Activated CD8-positive, alpha-beta T cell treated with anti-CD3 and anti-CD28 coated beads for 36 hours (primary cell): ENCODE measurements around the gene OR9Q1. TPM values are rescaled to one million over a fixed set of nuclear protein-coding genes. Genes with fewer than 3 reads are reported as not detected.
"Not testable (repeated sequence)": the region's sequence is repeated elsewhere in the genome, so short reads cannot be mapped to it uniquely, and the experiment has no call there.

Experiments used
- ATAC-seq: fragments of 200-7000 bp; cut with Tn5 transposase; one replicate; pipeline ENCODE4 v1.10.0; 2021; ENCODE audit warnings: mild to moderate bottlenecking, moderate library complexity
- CTCF ChIA-PET: fragments of 350-600 bp; sonication (Branson Sonifier 250); formaldehyde crosslinking; loops from one replicate; lab custom pipeline; 2021; ENCODE audit warnings: antibody characterized with exemption; lab: Charles Lee
- POLR2A ChIA-PET: fragments of 350-600 bp; sonication (Branson Sonifier 250); formaldehyde crosslinking; loops from one replicate; lab custom pipeline; 2021; ENCODE audit warnings: antibody characterized with exemption; lab: Charles Lee
- DNase-seq: peaks from one replicate; pipeline ENCODE4 v3.0.0-alpha.2; 2020
- H3K27ac Mint-ChIP-seq: one replicate; pipeline ENCODE4 v1.8.0; 2021; ENCODE audit warnings: mild to moderate bottlenecking, mixed read lengths
- H3K27me3 Mint-ChIP-seq: one replicate; pipeline ENCODE4 v1.8.0; 2021; ENCODE audit warnings: mixed read lengths
- H3K36me3 Mint-ChIP-seq: one replicate; pipeline ENCODE4 v1.8.0; 2021; ENCODE audit warnings: low read depth, mixed read lengths
- H3K4me1 Mint-ChIP-seq: one replicate; pipeline ENCODE4 v1.8.0; 2021; ENCODE audit warnings: low read depth, mixed read lengths
- H3K4me3 Mint-ChIP-seq: one replicate; pipeline ENCODE4 v1.8.0; 2021; ENCODE audit warnings: mild to moderate bottlenecking, moderate library complexity, mixed read lengths
- H3K9me3 Mint-ChIP-seq: one replicate; pipeline ENCODE4 v1.8.0; 2021; ENCODE audit warnings: mixed read lengths
- CTCF ChIP-seq: fragments of 200-600 bp; IDR thresholded peaks from one replicate; pipeline ENCODE4 v1.8.0; 2022; ENCODE audit warnings: antibody characterized with exemption, mild to moderate bottlenecking
- intact Hi-C: fragments of 100-400 bp; cut with micrococcal nuclease; formaldehyde crosslinking; loops from one replicate; pipeline ENCODE4 v1.10.0; 2022
- total RNA-seq, 2 experiments: library from RNA; stranded (reverse); gene quantifications; one replicate each; pipeline ENCODE4 v1.2.3, GENCODE V29; 2021

The OR9Q1 gene
- total RNA-seq, 2 experiments from 2014 or later = not detected

- ATAC-seq = no peak
- no peak within 1 kb of the TSS for H3K4me3 Mint-ChIP-seq
- H3K4me1 Mint-ChIP-seq = no peaks in the 10 kb centered on the region
- no peak within 1 kb of the TSS for H3K27ac Mint-ChIP-seq
- no peaks in the 10 kb centered on the region for H3K36me3 Mint-ChIP-seq
- no peaks in the 10 kb centered on the region for H3K9me3 Mint-ChIP-seq
- no peak for DNase-seq
- CTCF ChIA-PET = no interaction called here
- peaks cover 17% of the 10 kb centered on the region for H3K27me3 Mint-ChIP-seq
- POLR2A ChIA-PET = no interaction called here
- intact Hi-C loops = no loop called here
- TF ChIP-seq CTCF = no peak
These were observed 180.4 kb downstream of the OR9Q1 start, which contains the start of gene OR1S2 for GRCh38 chr11:58204042-58204441. Gene OR1S2 (minus strand): TSS chr11:58204142. CDS start chr11:58204142, 0 bp downstream.

GRCh38 chr11:58212420-58212819, 188.7 kb downstream of the OR9Q1 start, which contains the start of gene OR1S1:
Gene OR1S1 (plus strand): TSS chr11:58212720.
- CTCF ChIA-PET, ATAC-seq, H3K4me3 Mint-ChIP-seq, H3K27ac Mint-ChIP-seq, DNase-seq, POLR2A ChIA-PET, intact Hi-C loops, H3K36me3 Mint-ChIP-seq, H3K9me3 Mint-ChIP-seq, H3K27me3 Mint-ChIP-seq, H3K4me1 Mint-ChIP-seq: not testable (repeated sequence)

GRCh38 chr11:58216476-58216875, 192.8 kb downstream of the OR9Q1 start:
- ChIA-PET POLR2A (no interaction called here), CTCF (no interaction called here)
- Mint-ChIP-seq H3K27ac (no peak overlapping the region), H3K4me1 (no peaks in the 10 kb centered on the region), H3K9me3 (no peaks in the 10 kb centered on the region), H3K27me3 (peaks cover 2% of the 10 kb centered on the region), H3K36me3 (no peaks in the 10 kb centered on the region), H3K4me3 (no peak overlapping the region)
- no peak for TF ChIP-seq CTCF
- ATAC-seq (no peak), DNase-seq (no peak)
- intact Hi-C loops = no loop called here

GRCh38 chr11:58222721-58223120, 199.0 kb downstream of the OR9Q1 start:
- TF ChIP-seq CTCF = no peak
- CTCF ChIA-PET = no interaction called here
- no peak overlapping the region for H3K4me3 Mint-ChIP-seq
- intact Hi-C loops = no loop called here
- H3K9me3 Mint-ChIP-seq = no peaks in the 10 kb centered on the region
- ATAC-seq = no peak
- peaks cover 3% of the 10 kb centered on the region for H3K27me3 Mint-ChIP-seq
- no peaks in the 10 kb centered on the region for H3K36me3 Mint-ChIP-seq
- no peak overlapping the region for H3K27ac Mint-ChIP-seq
- POLR2A ChIA-PET = no interaction called here
- DNase-seq = no peak
- H3K4me1 Mint-ChIP-seq = no peaks in the 10 kb centered on the region

- ATAC-seq (no peak), DNase-seq (no peak)
- Mint-ChIP-seq H3K36me3 (no peaks in the 10 kb centered on the region), H3K27ac (no peak overlapping the region), H3K9me3 (no peaks in the 10 kb centered on the region), H3K4me1 (no peaks in the 10 kb centered on the region), H3K27me3 (peaks cover 3% of the 10 kb centered on the region), H3K4me3 (no peak overlapping the region)
- intact Hi-C loops = no loop called here
- POLR2A ChIA-PET = no interaction called here
- no peak for TF ChIP-seq CTCF
- CTCF ChIA-PET = no interaction called here
These were observed 204.4 kb downstream of the OR9Q1 start for GRCh38 chr11:58227956-58228615.

Other genes with a start within 250 kb of the OR9Q1 start
- not detected for gene OR6Q1, start 7.1 kb downstream of the OR9Q1 start, total RNA-seq
- not detected for gene OR9I1, start 101.6 kb downstream of the OR9Q1 start, total RNA-seq
- gene OR9Q2, start 165.2 kb downstream of the OR9Q1 start, total RNA-seq = not detected
- gene OR1S2, start 180.3 kb downstream of the OR9Q1 start, total RNA-seq = not detected
- gene OR1S1, start 188.8 kb downstream of the OR9Q1 start, total RNA-seq = not detected
- not detected for gene OR10Q1, start 205.0 kb downstream of the OR9Q1 start, total RNA-seq
- gene OR10W1, start 244.4 kb downstream of the OR9Q1 start, total RNA-seq = not detected